IMR-90 (cell line): ENCODE measurements around the gene TMEM233. TPM values are rescaled to one million over a fixed set of nuclear protein-coding genes. Genes with fewer than 3 reads are reported as not detected.

ENCODE experiments used
- ATAC-seq: fragments of 200-7000 bp; cut with Tn5 transposase; 2 replicates; pipeline ENCODE4 v1.9.1; 2020; ENCODE audit warnings: low read depth, mild to moderate bottlenecking, moderate library complexity
- BruUV-seq: library from RNA; stranded (reverse); fragments of 400-500 nt; replicated peaks from 2 replicates; lab custom pipeline; 2021; lab: Mats Ljungman, UMichigan
- CTCF ChIA-PET: fragments of 300-600 bp; formaldehyde crosslinking; extraction: SDS; loops from one replicate; lab custom pipeline; 2021; ENCODE audit warnings: antibody characterized with exemption; lab: Yijun Ruan, JAX
- POLR2A ChIA-PET: fragments of 300-600 bp; sonication (Branson Sonifier 250); formaldehyde crosslinking; loops from one replicate; lab custom pipeline; 2022; ENCODE audit warnings: antibody characterized with exemption; ENCODE audit not compliant: unreplicated experiment; lab: Charles Lee
- DNase-seq: peaks from one replicate; pipeline ENCODE4 v3.0.0; 2013
- H2AFZ ChIP-seq: replicated peaks from 2 replicates; pipeline ENCODE3; 2013; ENCODE audit warnings: low read length, mild to moderate bottlenecking; ENCODE audit not compliant: poor library complexity
- H2AK5ac ChIP-seq: 2 replicates; pipeline ENCODE4 v1.6.1; 2013; ENCODE audit warnings: low read depth, low read length, inconsistent platforms
- H2AK9ac ChIP-seq: replicated peaks from 2 replicates; pipeline ENCODE3; 2013; ENCODE audit warnings: mild to moderate bottlenecking, low read depth, low read length, moderate library complexity; ENCODE audit not compliant: poor library complexity
- H2BK120ac ChIP-seq: 2 replicates; pipeline ENCODE4 v1.6.1; 2013; ENCODE audit warnings: low read depth, low read length, inconsistent platforms
- H2BK15ac ChIP-seq: 3 replicates; pipeline ENCODE4 v1.6.1; 2013; ENCODE audit warnings: low read depth, low read length, inconsistent platforms
- H2BK20ac ChIP-seq: 2 replicates; pipeline ENCODE4 v1.6.1; 2013; ENCODE audit warnings: low read depth, mild to moderate bottlenecking, inconsistent platforms, low read length, moderate library complexity
- H2BK5ac ChIP-seq: 2 replicates; pipeline ENCODE4 v1.6.1; 2013; ENCODE audit warnings: mild to moderate bottlenecking, low read depth, low read length, inconsistent platforms; ENCODE audit not compliant: poor library complexity, severe bottlenecking
- H3K14ac ChIP-seq: replicated peaks from 2 replicates; pipeline ENCODE4 v1.6.1; 2013; ENCODE audit warnings: low read depth, low read length, inconsistent platforms
- H3K18ac ChIP-seq: 2 replicates; pipeline ENCODE4 v1.6.1; 2013; ENCODE audit warnings: low read depth, low read length, control low read depth
- H3K23ac ChIP-seq: 2 replicates; pipeline ENCODE4 v1.6.1; 2013; ENCODE audit warnings: low read depth, low read length, inconsistent platforms
- H3K27ac ChIP-seq: 2 replicates; pipeline ENCODE4 v1.5.1; 2013; ENCODE audit warnings: mild to moderate bottlenecking, control low read depth, low read length; ENCODE audit not compliant: insufficient read depth
- H3K27me3 ChIP-seq: 2 replicates; pipeline ENCODE4 v1.6.1; 2013; ENCODE audit warnings: low read length; ENCODE audit not compliant: control insufficient read depth, insufficient read depth
- H3K36me3 ChIP-seq: 2 replicates; pipeline ENCODE4 v1.6.1; 2013; ENCODE audit warnings: low read length, mixed read lengths; ENCODE audit not compliant: control insufficient read depth, insufficient read depth
- H3K4ac ChIP-seq: 2 replicates; pipeline ENCODE4 v1.6.1; 2013; ENCODE audit warnings: low read depth, low read length, inconsistent platforms
- H3K4me1 ChIP-seq: 2 replicates; pipeline ENCODE4 v1.6.1; 2013; ENCODE audit warnings: low read length, mixed read lengths; ENCODE audit not compliant: control insufficient read depth, insufficient read depth
- H3K4me2 ChIP-seq: 2 replicates; pipeline ENCODE4 v1.6.1; 2013; ENCODE audit warnings: low read depth, mild to moderate bottlenecking, control low read depth, low read length, moderate library complexity
- H3K4me3 ChIP-seq: 2 replicates; pipeline ENCODE4 v1.5.1; 2013; ENCODE audit warnings: low read depth, mild to moderate bottlenecking, control low read depth, low read length, moderate library complexity; ENCODE audit not compliant: insufficient read depth
- H3K56ac ChIP-seq: 2 replicates; pipeline ENCODE4 v1.6.1; 2013; ENCODE audit warnings: low read length, inconsistent platforms; ENCODE audit not compliant: insufficient read depth; ENCODE audit errors: extremely low read depth
- H3K79me1 ChIP-seq, 2 experiments: 2 replicates each; pipeline ENCODE4 v1.6.1; 2013; ENCODE audit warnings: low read length in 2 of 2, inconsistent platforms in 1 of 2, low read depth in 1 of 2
- H3K9ac ChIP-seq: 2 replicates; pipeline ENCODE4 v1.6.1; 2013; ENCODE audit warnings: low read depth, low read length, control low read depth
- H3K9me1 ChIP-seq: 2 replicates; pipeline ENCODE4 v1.6.1; 2013; ENCODE audit warnings: low read length, inconsistent platforms; ENCODE audit not compliant: insufficient read depth
- H3K9me3 ChIP-seq: 2 replicates; pipeline ENCODE4 v1.6.1; 2013; ENCODE audit warnings: low read length; ENCODE audit not compliant: control insufficient read depth, insufficient read depth
- H4K20me1 ChIP-seq: 2 replicates; pipeline ENCODE4 v1.6.1; 2013; ENCODE audit warnings: low read length, inconsistent platforms; ENCODE audit not compliant: insufficient read depth
- H4K5ac ChIP-seq: 2 replicates; pipeline ENCODE4 v1.6.1; 2013; ENCODE audit warnings: mild to moderate bottlenecking, low read depth, low read length, control low read depth
- H4K8ac ChIP-seq, 2 experiments: 2 replicates each; pipeline ENCODE4 v1.6.1; 2013; ENCODE audit warnings: low read depth in 2 of 2, low read length in 2 of 2, control low read depth in 1 of 2, inconsistent platforms in 1 of 2
- H4K91ac ChIP-seq: 2 replicates; pipeline ENCODE4 v1.6.1; 2013; ENCODE audit warnings: low read depth, low read length, inconsistent platforms; ENCODE audit not compliant: insufficient read depth
- BHLHE40 ChIP-seq: fragments of 150-350 bp; IDR thresholded peaks from 2 replicates; pipeline ENCODE4 v1.6.1; 2016; ENCODE audit warnings: mild to moderate bottlenecking, low read depth, low read length
- CEBPB ChIP-seq: IDR thresholded peaks from 2 replicates; pipeline ENCODE4 v1.6.1; 2012; ENCODE audit warnings: low read depth, low read length, improper control_type of control experiment
- CHD1 ChIP-seq: IDR thresholded peaks from 2 replicates; pipeline ENCODE4 v1.6.1; 2012; ENCODE audit warnings: low read depth, low read length, improper control_type of control experiment
- CTCF ChIP-seq: conservative IDR thresholded peaks from 2 replicates; pipeline ENCODE4 v1.5.1; 2012; ENCODE audit warnings: mild to moderate bottlenecking, low read depth, low read length, improper control_type of control experiment
- ELK1 ChIP-seq: fragments of 150-350 bp; IDR thresholded peaks from 2 replicates; pipeline ENCODE4 v1.6.1; 2016; ENCODE audit warnings: low read depth, mild to moderate bottlenecking, low read length, moderate library complexity, borderline replicate concordance
- FOS ChIP-seq: fragments of 150-350 bp; IDR thresholded peaks from 2 replicates; pipeline ENCODE4 v1.6.1; 2016; ENCODE audit warnings: low read depth, low read length
- MAFK ChIP-seq: IDR thresholded peaks from 2 replicates; pipeline ENCODE4 v1.6.1; 2012; ENCODE audit warnings: low read depth, low read length, improper control_type of control experiment
- MAZ ChIP-seq: IDR thresholded peaks from 2 replicates; pipeline ENCODE4 v1.6.1; 2012; ENCODE audit warnings: low read depth, mild to moderate bottlenecking, low read length, improper control_type of control experiment, moderate library complexity, borderline replicate concordance
- MXI1 ChIP-seq: IDR thresholded peaks from 2 replicates; pipeline ENCODE4 v1.6.1; 2012; ENCODE audit warnings: low read depth, mild to moderate bottlenecking, low read length, moderate library complexity, borderline replicate concordance
- NFE2L2 ChIP-seq: fragments of 150-350 bp; IDR thresholded peaks from 2 replicates; pipeline ENCODE4 v1.6.1; 2016; ENCODE audit warnings: low read depth, mild to moderate bottlenecking, low read length
- POLR2A ChIP-seq: IDR thresholded peaks from 2 replicates; pipeline ENCODE4 v1.6.1; 2012; ENCODE audit warnings: mild to moderate bottlenecking, low read depth, low read length
- RAD21 ChIP-seq: IDR thresholded peaks from 2 replicates; pipeline ENCODE4 v1.6.1; 2012; ENCODE audit warnings: low read length, improper control_type of control experiment
- RCOR1 ChIP-seq: IDR thresholded peaks from 2 replicates; pipeline ENCODE4 v1.6.1; 2012; ENCODE audit warnings: mild to moderate bottlenecking, low read length, improper control_type of control experiment; ENCODE audit not compliant: insufficient replicate concordance
- RFX5 ChIP-seq: IDR thresholded peaks from 2 replicates; pipeline ENCODE4 v1.8.0; 2012; ENCODE audit warnings: low read depth, mild to moderate bottlenecking, low read length, moderate library complexity
- SMC3 ChIP-seq: fragments of 150-350 bp; IDR thresholded peaks from 2 replicates; pipeline ENCODE4 v1.6.1; 2016; ENCODE audit warnings: low read depth, mild to moderate bottlenecking, antibody characterized with exemption, low read length, moderate library complexity
- USF2 ChIP-seq: fragments of 150-350 bp; IDR thresholded peaks from 2 replicates; pipeline ENCODE4 v1.6.1; 2017; ENCODE audit warnings: mild to moderate bottlenecking, antibody characterized with exemption, low read length, low read depth
- WGBS, 2 experiments: methylation state at CpG; one replicate each; pipeline versions ENCODE4 v1.1.5 to v1.1.7; 2013; ENCODE audit warnings: missing lambda C conversion rate in 2 of 2; ENCODE audit not compliant: insufficient read length in 1 of 2; ENCODE audit errors: extremely low coverage in 2 of 2; 5-methylcytosine and 5-hydroxymethylcytosine counted together
- dilution Hi-C: fragments of 300-500 bp; cut with HindIII; formaldehyde crosslinking; loops from one replicate; pipeline ENCODE4 v1.14.3; 2018; ENCODE audit warnings: low sequenced_read_pairs; ENCODE audit not compliant: unreplicated experiment
- in situ Hi-C: fragments of 300-500 bp; cut with MboI; formaldehyde crosslinking; loops from 3 replicates; pipeline ENCODE4 v1.14.3; 2019; ENCODE audit warnings: low sequenced_read_pairs, inconsistent platforms, mixed read lengths
- intact Hi-C: fragments of 100-400 bp; cut with micrococcal nuclease; formaldehyde crosslinking; loops from 2 replicates; pipeline ENCODE4 v1.10.0; 2022
- polyA plus RNA-seq, 3 experiments: library from polyadenylated mRNA; depleted of rRNA; stranded (reverse); fragments of >200 nt; gene quantifications; 2 replicates each; pipeline ENCODE4 v1.2.3, GENCODE V29; 2012; ENCODE audit warnings: low replicate concordance in 1 of 3
- total RNA-seq: library from RNA; depleted of rRNA; stranded (reverse); fragments of >200 nt; gene quantifications from 2 replicates; pipeline ENCODE4 v1.2.3, GENCODE V29; 2012

The TMEM233 gene
- total and polyA plus RNA-seq, 2 of the 4 experiments (the other 2 are of a cell fraction), result not detected

- WGBS, 2 experiments, result no CpG with 5 or more reads among the region's 2 CpGs
- Histone ChIP-seq H3K4me1 (no peaks in the 10 kb centered on the region), H4K91ac (no peak overlapping the region), H3K79me1 (no peaks in the 10 kb centered on the region), H3K9me1 (no peaks in the 10 kb centered on the region), H3K9me3 (no peaks in the 10 kb centered on the region), H2AFZ (no peak overlapping the region), H3K18ac (no peak overlapping the region), H2AK9ac (no peak overlapping the region), H3K9ac (no peak overlapping the region), H4K20me1 (no peaks in the 10 kb centered on the region), H2AK5ac (no peak overlapping the region), H2BK5ac (no peak overlapping the region), H3K27ac (no peak overlapping the region), H3K36me3 (no peaks in the 10 kb centered on the region), H2BK15ac (no peak overlapping the region), H3K56ac (no peak overlapping the region), H2BK20ac (no peak overlapping the region), H3K4ac (no peak overlapping the region), H3K23ac (no peak overlapping the region), H3K27me3 (no peaks in the 10 kb centered on the region), H4K5ac (no peak overlapping the region), H3K4me3 (no peak overlapping the region), H4K8ac (no peak overlapping the region), H3K14ac (no peak overlapping the region), H2BK120ac (no peak overlapping the region), H3K4me2 (no peak overlapping the region)
- in situ Hi-C loops (no loop called here), dilution Hi-C loops (no loop called here), intact Hi-C loops (no loop called here)
- CTCF ChIA-PET, result no interaction called here
- BruUV-seq, result no TSS peak
- POLR2A ChIA-PET, result no interaction called here
- ATAC-seq (no peak), DNase-seq (no peak)
- TF ChIP-seq RAD21, result no peak
- no peak for TF ChIP-seq ELK1
- no peak for TF ChIP-seq USF2
- no peak for TF ChIP-seq SMC3
- no peak for TF ChIP-seq RCOR1
- no peak for TF ChIP-seq MAFK
- TF ChIP-seq POLR2A, result no peak
- no peak for TF ChIP-seq BHLHE40
- no peak for TF ChIP-seq FOS
- TF ChIP-seq RFX5, result no peak
- TF ChIP-seq MXI1, result no peak
- no peak for TF ChIP-seq CTCF
- TF ChIP-seq MAZ, result no peak
- no peak for TF ChIP-seq CEBPB
- TF ChIP-seq NFE2L2, result no peak
- no peak for TF ChIP-seq CHD1
Observed at GRCh38 chr12:119621878-119622277, 28.3 kb downstream of the TMEM233 start.
